ENCODE measurements around the gene SEPSECS.

- TF ChIP-seq CTCF (IDR thresholded peaks at IDR 0.05; ENCODE audit: insufficient read depth, low read length, poor library complexity, severe bottlenecking) = no peak
- no peak for TF ChIP-seq EZH2phosphoT487 (conservative IDR thresholded peaks at IDR 0.05; ENCODE audit: low read length)
These were observed 63.8 kb downstream of the SEPSECS start for GRCh38 chr4:25096251-25096980.
